ENCODE measurements around the gene OTULINL.

DNA sequence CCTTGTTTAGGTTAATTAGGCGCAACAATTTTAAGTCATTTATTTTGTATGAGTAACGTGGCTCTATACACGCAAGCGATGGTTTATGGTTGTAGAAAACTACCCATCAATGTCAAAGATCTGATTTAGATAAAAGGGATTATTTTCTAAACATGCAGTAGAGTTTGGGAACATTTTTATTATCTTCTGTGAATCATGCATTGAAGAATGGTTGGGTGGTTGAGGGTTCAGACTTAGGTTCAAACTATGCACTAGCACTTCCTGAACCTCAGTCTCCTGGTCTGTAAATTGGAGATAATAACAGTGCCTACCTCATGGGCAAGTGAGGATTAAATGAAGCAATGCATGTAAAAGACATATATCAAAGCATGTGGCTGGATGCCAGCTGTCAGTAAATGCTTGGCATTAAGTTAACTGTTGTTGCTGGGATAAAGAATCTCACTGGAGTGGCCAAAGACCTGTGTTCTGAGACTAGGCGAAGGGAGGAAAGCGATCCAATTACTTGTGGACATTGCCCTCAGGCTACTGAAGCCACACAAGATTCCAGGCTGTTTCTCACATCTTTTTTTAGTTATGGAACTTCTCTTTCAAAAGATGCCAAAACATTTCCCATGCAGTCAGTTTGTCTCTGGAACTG, 1.1 kb upstream of the OTULINL start:
- TF ChIP-seq ELF4 (CRISPR knock-in tag; IDR thresholded peaks at IDR 0.05; ENCODE audit: low read depth) (no peak), CREM (CRISPR knock-in tag; IDR thresholded peaks at IDR 0.05) (no peak), ZBTB21 (CRISPR knock-in tag; IDR thresholded peaks at IDR 0.05; ENCODE audit: borderline replicate concordance) (no peak), SP1 (CRISPR knock-in tag; conservative IDR thresholded peaks at IDR 0.05) (no peak), PRRX2 (CRISPR knock-in tag; IDR thresholded peaks at IDR 0.05) (no peak), TEAD1 (CRISPR knock-in tag; IDR thresholded peaks at IDR 0.05) (no peak), RELA (CRISPR knock-in tag; IDR thresholded peaks at IDR 0.05; ENCODE audit: borderline replicate concordance) (no peak)
- TF ChIP-seq, protein P1, sequence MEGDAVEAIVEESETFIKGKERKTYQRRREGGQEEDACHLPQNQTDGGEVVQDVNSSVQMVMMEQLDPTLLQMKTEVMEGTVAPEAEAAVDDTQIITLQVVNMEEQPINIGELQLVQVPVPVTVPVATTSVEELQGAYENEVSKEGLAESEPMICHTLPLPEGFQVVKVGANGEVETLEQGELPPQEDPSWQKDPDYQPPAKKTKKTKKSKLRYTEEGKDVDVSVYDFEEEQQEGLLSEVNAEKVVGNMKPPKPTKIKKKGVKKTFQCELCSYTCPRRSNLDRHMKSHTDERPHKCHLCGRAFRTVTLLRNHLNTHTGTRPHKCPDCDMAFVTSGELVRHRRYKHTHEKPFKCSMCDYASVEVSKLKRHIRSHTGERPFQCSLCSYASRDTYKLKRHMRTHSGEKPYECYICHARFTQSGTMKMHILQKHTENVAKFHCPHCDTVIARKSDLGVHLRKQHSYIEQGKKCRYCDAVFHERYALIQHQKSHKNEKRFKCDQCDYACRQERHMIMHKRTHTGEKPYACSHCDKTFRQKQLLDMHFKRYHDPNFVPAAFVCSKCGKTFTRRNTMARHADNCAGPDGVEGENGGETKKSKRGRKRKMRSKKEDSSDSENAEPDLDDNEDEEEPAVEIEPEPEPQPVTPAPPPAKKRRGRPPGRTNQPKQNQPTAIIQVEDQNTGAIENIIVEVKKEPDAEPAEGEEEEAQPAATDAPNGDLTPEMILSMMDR (IDR thresholded peaks at IDR 0.05): no peak
- TF ChIP-seq, protein P2, sequence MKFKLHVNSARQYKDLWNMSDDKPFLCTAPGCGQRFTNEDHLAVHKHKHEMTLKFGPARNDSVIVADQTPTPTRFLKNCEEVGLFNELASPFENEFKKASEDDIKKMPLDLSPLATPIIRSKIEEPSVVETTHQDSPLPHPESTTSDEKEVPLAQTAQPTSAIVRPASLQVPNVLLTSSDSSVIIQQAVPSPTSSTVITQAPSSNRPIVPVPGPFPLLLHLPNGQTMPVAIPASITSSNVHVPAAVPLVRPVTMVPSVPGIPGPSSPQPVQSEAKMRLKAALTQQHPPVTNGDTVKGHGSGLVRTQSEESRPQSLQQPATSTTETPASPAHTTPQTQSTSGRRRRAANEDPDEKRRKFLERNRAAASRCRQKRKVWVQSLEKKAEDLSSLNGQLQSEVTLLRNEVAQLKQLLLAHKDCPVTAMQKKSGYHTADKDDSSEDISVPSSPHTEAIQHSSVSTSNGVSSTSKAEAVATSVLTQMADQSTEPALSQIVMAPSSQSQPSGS (CRISPR knock-in tag; IDR thresholded peaks at IDR 0.05; ENCODE audit: borderline replicate concordance, low read depth): no peak
- TF ChIP-seq, protein P3, sequence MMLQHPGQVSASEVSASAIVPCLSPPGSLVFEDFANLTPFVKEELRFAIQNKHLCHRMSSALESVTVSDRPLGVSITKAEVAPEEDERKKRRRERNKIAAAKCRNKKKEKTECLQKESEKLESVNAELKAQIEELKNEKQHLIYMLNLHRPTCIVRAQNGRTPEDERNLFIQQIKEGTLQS (CRISPR knock-in tag; conservative IDR thresholded peaks at IDR 0.05): no peak
- TF ChIP-seq, protein P4, sequence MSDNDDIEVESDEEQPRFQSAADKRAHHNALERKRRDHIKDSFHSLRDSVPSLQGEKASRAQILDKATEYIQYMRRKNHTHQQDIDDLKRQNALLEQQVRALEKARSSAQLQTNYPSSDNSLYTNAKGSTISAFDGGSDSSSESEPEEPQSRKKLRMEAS (CRISPR knock-in tag; IDR thresholded peaks at IDR 0.05): no peak
- TF ChIP-seq, protein P5, sequence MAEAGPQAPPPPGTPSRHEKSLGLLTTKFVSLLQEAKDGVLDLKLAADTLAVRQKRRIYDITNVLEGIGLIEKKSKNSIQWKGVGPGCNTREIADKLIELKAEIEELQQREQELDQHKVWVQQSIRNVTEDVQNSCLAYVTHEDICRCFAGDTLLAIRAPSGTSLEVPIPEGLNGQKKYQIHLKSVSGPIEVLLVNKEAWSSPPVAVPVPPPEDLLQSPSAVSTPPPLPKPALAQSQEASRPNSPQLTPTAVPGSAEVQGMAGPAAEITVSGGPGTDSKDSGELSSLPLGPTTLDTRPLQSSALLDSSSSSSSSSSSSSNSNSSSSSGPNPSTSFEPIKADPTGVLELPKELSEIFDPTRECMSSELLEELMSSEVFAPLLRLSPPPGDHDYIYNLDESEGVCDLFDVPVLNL (CRISPR knock-in tag; IDR thresholded peaks at IDR 0.05; ENCODE audit: borderline replicate concordance, low read depth): no peak

All from WTC11 (cell line).